Stimulated activated CD8-positive, alpha-beta memory T cell treated with anti-CD3 and anti-CD28 coated beads, Interleukin-12 subunit alpha, Interleukin-12 subunit beta, amount 100 ng/mL, for 4 hours (primary cell): ENCODE measurements around the gene CIAO2A.
"Not testable (repeated sequence)": the region's sequence is repeated elsewhere in the genome, so short reads cannot be mapped to it uniquely, and the experiment has no call there.

Experiments used
- DNase-seq: peaks from one replicate; pipeline ENCODE4 v3.0.0-alpha.2; 2020; ENCODE audit warnings: low read depth

Gene CIAO2A

DNA sequence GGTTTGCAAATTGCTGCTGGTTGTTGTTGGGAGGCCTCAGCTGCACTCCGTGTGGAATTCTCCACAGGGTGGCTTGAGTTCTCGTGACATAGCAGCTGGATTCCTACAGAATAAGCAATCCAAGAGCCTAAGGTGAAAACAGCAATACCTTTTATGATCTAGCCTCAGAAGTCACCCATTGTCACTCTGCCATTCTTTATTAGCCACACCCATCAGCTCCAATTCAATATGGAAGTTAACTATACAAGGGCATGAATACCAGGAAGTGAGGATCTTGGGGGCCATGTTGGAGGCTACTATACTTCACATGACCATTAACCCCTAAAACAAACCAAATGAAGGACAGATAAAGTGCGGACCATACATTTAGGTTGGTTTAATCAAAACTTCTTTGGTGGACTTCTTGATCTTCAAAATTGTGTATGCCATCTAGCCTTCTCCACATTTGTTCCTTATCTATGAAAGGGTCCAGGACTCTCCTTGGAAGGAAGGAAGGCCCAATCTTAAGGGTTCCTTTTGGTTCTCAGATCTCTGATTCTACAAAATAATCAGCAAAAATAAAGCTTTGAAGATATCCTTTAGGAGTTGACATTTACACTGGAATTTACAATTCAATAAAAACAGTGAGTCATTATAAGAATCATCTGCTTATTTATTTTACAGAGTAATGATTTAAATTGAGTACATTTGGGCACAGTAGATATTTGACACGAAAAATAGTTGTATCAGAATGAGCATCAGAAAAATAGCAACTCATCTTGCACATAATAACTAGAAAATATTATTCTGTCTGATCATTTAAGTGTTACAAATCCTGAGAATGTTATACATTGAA is 21.5 kb downstream of the CIAO2A start:
- no peak for DNase-seq

- no peak for DNase-seq
Measured at GRCh38 chr15:64070965-64071851, 22.4 kb downstream of the CIAO2A start.

DNA sequence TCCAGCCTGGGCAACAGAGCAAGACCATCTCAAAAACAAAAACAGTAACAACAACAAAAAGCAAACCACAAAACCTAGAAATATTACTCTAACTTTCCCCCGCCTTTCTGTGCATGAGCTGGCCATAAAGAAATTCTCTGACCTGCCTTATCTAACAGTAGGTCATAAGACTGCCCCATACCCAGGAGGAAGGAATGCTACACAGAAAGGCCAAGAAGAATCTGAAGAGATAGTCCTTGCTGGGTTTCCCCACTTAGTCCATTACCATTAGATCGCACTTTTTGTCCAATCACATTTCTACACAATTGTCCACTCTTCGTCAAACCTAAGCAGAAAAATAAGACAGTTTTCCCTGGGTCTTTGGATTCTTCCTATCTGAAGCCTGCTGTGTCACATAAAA is 23.5 kb downstream of the CIAO2A start:
- no peak for DNase-seq

DNA sequence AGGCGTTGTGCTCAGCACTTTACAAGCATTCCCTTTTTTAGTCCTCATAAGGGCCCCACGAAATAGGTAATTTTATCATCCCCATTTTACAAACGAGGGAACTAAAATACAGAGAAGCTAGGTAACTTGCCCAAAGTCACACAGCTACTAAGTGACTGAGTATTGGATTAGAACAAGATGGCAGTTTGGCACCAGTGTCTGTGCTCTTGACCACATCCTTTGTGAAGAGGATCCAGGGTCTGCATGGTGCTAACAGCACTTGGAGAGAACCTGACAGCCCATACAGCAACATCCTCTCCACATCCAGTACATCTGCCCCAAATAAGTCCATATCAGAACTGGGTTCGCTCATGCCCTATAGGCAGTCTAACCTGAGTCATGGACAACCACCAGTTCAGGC is 25.5 kb downstream of the CIAO2A start:
- no peak for DNase-seq

DNA sequence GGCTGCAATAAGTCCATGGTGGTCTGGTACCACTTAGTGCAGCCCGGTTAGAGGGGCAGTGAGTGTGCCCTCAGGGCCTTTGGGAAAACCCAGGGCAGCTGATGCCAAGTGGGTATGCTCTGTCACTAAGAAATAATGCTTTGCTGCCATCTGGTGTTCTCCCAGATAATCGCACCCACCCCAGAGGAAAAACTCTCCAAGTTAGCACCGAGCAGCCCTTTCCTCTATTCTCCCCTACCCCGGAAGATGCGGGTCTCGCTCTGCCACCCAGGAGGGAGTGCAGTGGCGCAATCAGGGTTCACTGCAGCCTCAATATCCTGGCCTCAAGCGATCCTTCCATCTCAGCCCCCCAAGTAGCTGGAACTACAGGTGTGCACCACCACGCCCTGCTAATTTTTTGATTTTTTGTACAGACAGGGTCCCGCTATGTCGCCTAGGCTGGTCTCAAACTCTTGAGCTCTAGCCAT is 26.0 kb downstream of the CIAO2A start:
- peak; percentile 24 for DNase-seq

DNA sequence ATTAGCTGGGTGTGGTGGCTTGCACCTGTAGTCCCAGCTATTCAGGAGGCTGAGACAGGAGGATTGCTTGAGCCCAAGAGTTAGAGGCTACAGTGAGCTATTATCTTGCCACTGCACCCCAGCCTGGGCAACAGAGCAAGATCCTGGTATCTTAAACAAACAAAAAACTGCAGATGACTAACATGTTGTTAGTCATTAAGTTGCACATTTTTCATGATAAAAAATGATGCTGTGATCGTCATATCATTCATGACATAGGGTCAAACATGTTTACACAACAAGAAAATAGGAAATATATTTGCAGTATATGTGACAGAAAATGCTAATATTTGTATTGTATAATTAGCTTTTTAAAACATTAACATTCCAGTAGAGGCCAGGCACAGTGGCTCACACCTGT is 27.2 kb downstream of the CIAO2A start:
- DNase-seq: no peak

GRCh38 chr15:64060716-64061115 is 32.9 kb downstream of the CIAO2A start:
- DNase-seq: no peak

GRCh38 chr15:64059104-64059503 is 34.5 kb downstream of the CIAO2A start:
- not testable (repeated sequence) for DNase-seq

DNA sequence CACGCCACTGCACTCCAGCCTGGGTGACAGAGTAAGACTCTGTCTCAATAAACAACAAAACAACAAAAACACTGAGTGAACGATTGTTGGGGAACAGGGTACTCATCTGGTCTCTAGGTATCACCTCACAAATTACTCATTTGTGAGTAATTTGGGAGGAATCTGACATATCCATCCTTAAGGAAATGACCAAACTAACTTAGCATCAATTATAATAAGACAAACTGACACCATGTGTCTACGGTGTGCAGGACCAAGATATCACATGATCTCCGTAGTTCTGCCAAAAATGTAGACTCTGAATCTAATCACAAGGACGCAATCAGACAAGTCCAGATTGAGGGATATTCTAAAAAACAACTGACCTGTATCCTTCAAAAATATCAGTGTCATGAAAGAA is 35.4 kb downstream of the CIAO2A start:
- no peak for DNase-seq

- not testable (repeated sequence) for DNase-seq
Measured at GRCh38 chr15:64053674-64054073, 40.0 kb downstream of the CIAO2A start.

GRCh38 chr15:64052925-64053491 is 40.6 kb downstream of the CIAO2A start:
- DNase-seq: no peak

GRCh38 chr15:64051407-64052259 is 42.0 kb downstream of the CIAO2A start:
- DNase-seq: no peak

DNA sequence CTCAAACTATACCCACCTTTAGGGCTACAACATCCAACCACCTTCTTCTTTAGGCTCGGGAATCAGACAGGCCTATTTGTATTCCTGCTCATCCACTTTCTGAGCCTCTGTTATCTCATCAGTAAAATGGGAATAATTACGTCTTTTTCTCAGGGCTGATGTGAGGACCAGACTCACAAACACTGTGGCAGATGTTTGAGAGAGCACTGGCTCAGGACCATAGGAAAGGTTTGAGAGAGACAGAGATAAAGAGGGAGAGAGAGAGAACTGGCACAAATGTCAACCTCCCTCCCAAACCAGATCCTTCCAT is 42.6 kb downstream of the CIAO2A start:
- DNase-seq: no peak

DNA sequence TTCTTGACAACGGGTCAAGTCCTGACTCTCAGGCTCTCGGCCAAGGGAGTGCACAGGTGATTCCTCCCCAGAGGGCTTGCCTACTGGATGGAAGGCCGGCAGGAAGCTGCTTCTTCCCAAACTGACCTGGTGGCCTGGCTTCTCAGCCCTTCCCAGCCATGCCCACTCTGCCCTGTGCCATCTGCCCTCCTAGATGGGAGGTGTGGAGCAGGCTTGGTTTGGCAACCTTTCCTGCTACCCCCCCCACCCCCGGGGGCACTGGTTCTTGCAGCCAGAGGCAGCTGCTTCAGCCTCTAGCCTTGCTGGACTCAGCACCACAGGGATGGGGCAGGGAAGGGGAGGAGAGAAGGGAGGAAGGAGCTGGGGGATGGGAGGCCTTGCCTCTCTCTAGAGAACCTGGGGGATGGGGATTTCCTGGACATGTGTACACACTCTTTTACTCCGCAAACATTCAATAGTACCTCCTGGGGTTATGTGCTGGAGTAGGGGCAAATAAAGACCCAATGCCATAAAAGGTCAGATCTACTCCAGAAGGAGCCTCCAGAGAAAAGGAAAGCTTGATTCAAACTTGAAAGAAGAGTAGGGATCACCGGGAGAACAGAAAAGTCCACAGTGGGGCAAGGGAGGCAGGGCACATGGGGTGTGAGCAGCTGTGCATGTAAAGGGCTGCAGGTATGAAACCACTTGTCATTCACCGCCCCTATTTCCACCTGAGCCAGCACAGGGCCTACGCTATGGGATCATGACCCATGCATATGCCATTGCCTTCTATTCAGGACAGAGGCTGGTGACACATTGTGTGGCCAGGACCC is 43.2 kb downstream of the CIAO2A start:
- DNase-seq: no peak

DNA sequence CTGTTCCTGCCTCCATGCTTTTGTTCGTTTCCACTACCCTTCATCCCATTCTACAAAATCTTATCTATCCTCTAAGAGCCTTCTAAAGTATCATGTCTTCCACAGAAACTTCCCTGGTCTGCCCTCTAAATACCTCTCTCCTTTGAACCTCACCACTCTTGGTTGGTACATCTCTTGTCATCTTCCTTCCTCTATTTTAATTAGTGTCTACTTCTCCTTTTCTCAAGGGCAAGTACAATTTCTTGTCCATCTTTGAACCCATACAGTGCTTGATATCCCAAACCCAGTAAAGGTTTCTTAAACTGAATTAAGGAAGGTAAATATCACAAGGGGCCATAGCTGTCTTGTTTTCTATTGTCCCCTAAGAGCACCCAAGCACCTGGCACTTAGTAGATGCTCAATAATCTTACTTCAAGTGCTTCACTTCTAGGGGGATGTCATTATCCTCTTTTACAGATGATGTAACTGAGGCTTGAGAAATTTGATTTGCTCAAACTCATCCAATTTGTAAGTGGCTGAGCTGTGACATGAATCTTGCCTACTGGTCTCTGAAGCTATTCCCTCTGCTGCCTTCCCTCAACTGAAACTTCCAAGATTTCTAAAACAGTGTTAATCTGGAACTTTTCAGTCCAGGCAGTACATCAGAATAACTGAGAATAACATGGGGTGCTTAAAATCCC is 44.7 kb downstream of the CIAO2A start:
- DNase-seq: no peak

DNA sequence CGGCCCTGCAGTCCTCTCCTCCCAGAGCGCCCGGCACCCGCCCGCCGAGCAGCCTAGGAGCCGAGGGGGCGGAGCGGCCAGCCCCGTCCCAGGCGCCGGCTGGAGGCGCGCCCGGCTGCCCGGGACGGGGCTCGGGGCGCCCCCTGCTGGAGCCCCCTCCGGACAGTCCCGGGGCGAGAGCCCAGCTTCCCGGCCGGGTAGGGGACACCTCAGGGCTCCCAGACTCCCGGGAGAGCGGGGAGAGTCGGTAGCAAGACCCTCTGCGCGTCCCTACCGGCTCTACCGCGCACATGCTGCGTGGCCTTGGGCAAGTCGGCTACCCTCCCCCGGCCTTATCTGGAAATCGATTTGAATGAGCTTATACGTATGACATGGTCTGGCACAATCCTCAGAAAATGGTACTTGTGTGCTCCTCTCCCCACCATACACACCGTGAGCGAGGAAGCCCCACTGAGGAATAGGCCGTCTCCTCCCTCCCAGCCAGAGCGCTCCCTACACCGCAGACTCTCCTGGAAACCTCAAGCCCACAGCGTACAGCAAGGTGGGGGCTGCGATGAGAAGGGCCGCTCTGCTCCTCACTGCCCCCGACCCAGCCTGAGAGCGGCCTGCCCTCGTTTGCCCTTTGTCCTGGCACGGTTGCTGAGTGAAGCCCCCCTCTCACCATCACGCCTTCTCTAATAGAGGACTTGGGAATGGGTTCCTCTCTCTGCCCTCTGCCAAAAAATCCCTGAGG is 47.1 kb downstream of the CIAO2A start, which contains the start of gene DAPK2:
DAPK2 (minus strand) TSS at position 65 of the 733 bp plus-strand sequence. CDS start 6,224 bp downstream, outside the sequence.
- peak; percentile 62 for DNase-seq

GRCh38 chr15:64045774-64046420 is 47.7 kb downstream of the CIAO2A start:
- no peak for DNase-seq

DNA sequence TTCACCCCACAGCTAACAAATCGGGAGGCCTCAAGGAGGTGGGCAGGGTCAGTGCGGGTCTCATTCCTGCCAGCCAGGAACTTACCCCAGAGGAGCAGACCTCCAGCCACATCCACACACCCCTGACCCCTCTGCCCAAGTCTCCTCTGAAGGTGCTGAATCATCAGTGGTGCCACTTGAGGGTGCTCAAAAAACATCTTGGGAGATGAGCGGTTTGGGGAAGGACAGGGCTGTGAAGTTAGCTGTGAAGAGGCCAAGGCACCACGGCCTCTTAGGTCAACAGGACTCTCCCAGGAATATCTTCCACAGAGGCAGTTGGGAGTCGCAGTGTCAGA is 48.6 kb downstream of the CIAO2A start:
- no peak for DNase-seq
